Calu3 (cell line): ENCODE data around the gene RCBTB2. TPM values are rescaled to one million over a fixed set of nuclear protein-coding genes. Genes with fewer than 3 reads are reported as not detected.

Source experiments
- BruUV-seq: library from RNA; stranded (reverse); fragments of 400-500 nt; replicated peaks from 2 replicates; lab custom pipeline; 2021; lab: Mats Ljungman, UMichigan
- CTCF ChIA-PET: fragments of 300-600 bp; sonication (Branson Sonifier 250); formaldehyde crosslinking; loops from one replicate; lab custom pipeline; 2022; ENCODE audit warnings: antibody characterized with exemption; lab: Charles Lee
- DNase-seq: peaks from one replicate; pipeline ENCODE4 v3.0.0; 2022
- H3K27ac Mint-ChIP-seq: one replicate; pipeline ENCODE4 v1.8.0; 2022; ENCODE audit warnings: mixed read lengths; ENCODE audit not compliant: unreplicated experiment
- H3K27me3 Mint-ChIP-seq: one replicate; pipeline ENCODE4 v1.8.0; 2022; ENCODE audit warnings: mixed read lengths; ENCODE audit not compliant: unreplicated experiment
- H3K36me3 Mint-ChIP-seq: one replicate; pipeline ENCODE4 v1.8.0; 2022; ENCODE audit warnings: mild to moderate bottlenecking, moderate library complexity, mixed read lengths; ENCODE audit not compliant: insufficient read depth, unreplicated experiment
- H3K4me1 Mint-ChIP-seq: one replicate; pipeline ENCODE4 v1.8.0; 2022; ENCODE audit warnings: mild to moderate bottlenecking, low read depth, mixed read lengths; ENCODE audit not compliant: unreplicated experiment
- H3K4me3 Mint-ChIP-seq: one replicate; pipeline ENCODE4 v1.8.0; 2022; ENCODE audit warnings: mild to moderate bottlenecking, low read depth, moderate library complexity, mixed read lengths; ENCODE audit not compliant: unreplicated experiment
- H3K9me3 Mint-ChIP-seq: one replicate; pipeline ENCODE4 v1.8.0; 2022; ENCODE audit warnings: low read depth, mixed read lengths; ENCODE audit not compliant: unreplicated experiment
- intact Hi-C: fragments of 100-400 bp; cut with micrococcal nuclease; formaldehyde crosslinking; loops from one replicate; pipeline ENCODE4 v1.10.0; 2022; ENCODE audit not compliant: unreplicated experiment
- total RNA-seq: library from RNA; stranded (reverse); gene quantifications from 2 replicates; pipeline ENCODE4 v1.2.3, GENCODE V29; 2022
- TF ChIP-seq, protein P1 (sequence below): fragments of 200-600 bp; IDR thresholded peaks from one replicate; pipeline ENCODE4 v1.8.0; 2022; ENCODE audit warnings: antibody characterized with exemption; ENCODE audit not compliant: unreplicated experiment

The RCBTB2 gene
- total RNA-seq, 1 experiment from 2014 or later: 3.7 TPM

DNA sequence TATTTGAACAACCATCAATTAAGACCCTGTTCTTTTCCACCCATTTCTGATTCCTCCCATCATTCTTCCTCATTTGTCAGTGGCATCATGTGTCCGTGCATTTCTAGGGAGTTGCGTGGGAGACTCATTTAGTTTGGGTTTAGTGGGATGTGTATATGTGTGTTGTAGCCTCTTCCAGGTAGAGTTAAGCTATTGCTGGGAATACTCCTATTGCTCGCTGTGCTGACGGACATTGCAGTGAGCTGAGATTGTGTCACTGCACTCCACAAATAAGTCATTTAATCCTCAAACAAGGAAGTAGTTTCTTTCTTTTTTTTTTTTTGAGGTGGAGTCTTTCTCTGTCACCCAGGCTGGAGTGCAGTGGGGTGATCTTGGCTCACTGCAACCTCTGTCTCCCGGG is 42.2 kb upstream of the RCBTB2 start:
- intact Hi-C loops: no loop called here
- H3K27me3 Mint-ChIP-seq: no peaks in the 10 kb centered on the region
- CTCF ChIA-PET: interaction anchor here (0.6 kb wide), 1 partner anchor 196 kb away, joined by 5 read pairs; no protein-coding TSS in a partner anchor

DNA sequence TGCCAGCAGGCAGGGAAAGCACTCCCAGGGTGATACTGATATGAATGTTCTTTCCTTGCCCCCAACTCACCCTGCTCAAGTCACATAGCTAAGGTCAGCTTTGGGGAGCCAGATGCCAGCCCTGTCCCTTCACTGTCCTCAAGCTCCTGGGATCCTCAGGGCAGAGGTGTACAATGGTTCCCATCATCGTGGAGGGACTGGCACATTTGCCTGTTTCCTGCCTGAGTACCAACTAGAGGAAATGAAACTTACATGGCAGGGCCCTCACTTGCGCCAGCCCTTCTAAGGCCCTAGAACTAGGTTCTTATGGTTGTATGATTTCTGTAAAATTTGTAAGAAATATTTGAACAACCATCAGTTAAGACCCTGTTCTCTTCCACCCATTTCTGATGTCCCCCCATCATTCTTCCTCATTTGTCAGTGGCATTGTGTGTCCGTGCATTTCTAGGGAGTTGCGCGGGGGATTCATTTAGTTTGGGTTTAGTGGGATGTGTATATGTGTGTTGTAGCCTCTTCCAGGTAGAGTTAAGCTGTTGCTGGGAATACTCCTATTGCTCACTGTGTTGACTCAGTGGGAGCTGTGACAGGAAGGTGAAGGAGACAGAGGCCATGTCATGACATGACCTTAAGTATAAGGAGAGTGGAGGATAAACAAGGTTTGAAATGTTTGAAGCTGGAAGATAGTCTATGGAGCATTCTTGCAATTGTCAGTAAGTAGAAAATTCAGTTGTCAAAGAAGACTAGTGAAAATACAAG is 41.3 kb upstream of the RCBTB2 start:
- CTCF ChIA-PET: no interaction called here
- Mint-ChIP-seq H3K36me3 (no peaks in the 10 kb centered on the region), H3K4me3 (no peak overlapping the region), H3K27me3 (no peaks in the 10 kb centered on the region), H3K9me3 (peaks cover 2% of the 10 kb centered on the region), H3K27ac (no peak overlapping the region), H3K4me1 (no peaks in the 10 kb centered on the region)
- no peak for DNase-seq
- no TSS peak for BruUV-seq
- intact Hi-C loops: no loop called here
- TF ChIP-seq, protein P1, sequence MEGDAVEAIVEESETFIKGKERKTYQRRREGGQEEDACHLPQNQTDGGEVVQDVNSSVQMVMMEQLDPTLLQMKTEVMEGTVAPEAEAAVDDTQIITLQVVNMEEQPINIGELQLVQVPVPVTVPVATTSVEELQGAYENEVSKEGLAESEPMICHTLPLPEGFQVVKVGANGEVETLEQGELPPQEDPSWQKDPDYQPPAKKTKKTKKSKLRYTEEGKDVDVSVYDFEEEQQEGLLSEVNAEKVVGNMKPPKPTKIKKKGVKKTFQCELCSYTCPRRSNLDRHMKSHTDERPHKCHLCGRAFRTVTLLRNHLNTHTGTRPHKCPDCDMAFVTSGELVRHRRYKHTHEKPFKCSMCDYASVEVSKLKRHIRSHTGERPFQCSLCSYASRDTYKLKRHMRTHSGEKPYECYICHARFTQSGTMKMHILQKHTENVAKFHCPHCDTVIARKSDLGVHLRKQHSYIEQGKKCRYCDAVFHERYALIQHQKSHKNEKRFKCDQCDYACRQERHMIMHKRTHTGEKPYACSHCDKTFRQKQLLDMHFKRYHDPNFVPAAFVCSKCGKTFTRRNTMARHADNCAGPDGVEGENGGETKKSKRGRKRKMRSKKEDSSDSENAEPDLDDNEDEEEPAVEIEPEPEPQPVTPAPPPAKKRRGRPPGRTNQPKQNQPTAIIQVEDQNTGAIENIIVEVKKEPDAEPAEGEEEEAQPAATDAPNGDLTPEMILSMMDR: no peak

More for the DNA sequence above, 42.2 kb upstream of the RCBTB2 start:
- TF ChIP-seq, protein P1: no peak
- no peak for DNase-seq
- H3K9me3 Mint-ChIP-seq: peaks cover 2% of the 10 kb centered on the region
- H3K36me3 Mint-ChIP-seq: no peaks in the 10 kb centered on the region
- H3K4me3 Mint-ChIP-seq: no peak overlapping the region
- no peaks in the 10 kb centered on the region for H3K4me1 Mint-ChIP-seq
- BruUV-seq: no TSS peak
- no peak overlapping the region for H3K27ac Mint-ChIP-seq

GRCh38 chr13:48573213-48574007 is 40.5 kb upstream of the RCBTB2 start:
- CTCF ChIA-PET: no interaction called here
- H3K27ac Mint-ChIP-seq: no peak overlapping the region
- H3K36me3 Mint-ChIP-seq: no peaks in the 10 kb centered on the region

More at GRCh38 chr13:48573213-48574007, 40.5 kb upstream of the RCBTB2 start:
- H3K27me3 Mint-ChIP-seq: no peaks in the 10 kb centered on the region
- H3K9me3 Mint-ChIP-seq: peaks cover 2% of the 10 kb centered on the region
- intact Hi-C loops: no loop called here
- DNase-seq: no peak
- H3K4me3 Mint-ChIP-seq: no peak overlapping the region
- no TSS peak for BruUV-seq
- no peaks in the 10 kb centered on the region for H3K4me1 Mint-ChIP-seq
- TF ChIP-seq, protein P1: no peak
